Gastrocnemius medialis (tissue), 4 donors: Measurements from ENCODE around the gene MED12L.

Experiments used
- POLR2A ChIP-seq, 2 donors: fragments of 450-650 bp; IDR thresholded peaks; one replicate each; pipeline ENCODE4 v1.6.1; 2017; ENCODE audit warnings: antibody characterized with exemption in 2 of 2, mild to moderate bottlenecking in 2 of 2, moderate library complexity in 2 of 2
- TF ChIP-seq, protein P1 (sequence below), 5 experiments: fragments of 450-650 bp in 3 of 5; fragments of 200-600 bp in 2 of 5; sonication (generic) in 2 of 5; IDR thresholded peaks in 4 of 5; conservative IDR thresholded peaks in 1 of 5; 1 replicate in 4 of 5; 2 replicates in 1 of 5; pipeline ENCODE4 v1.5.1; 2016 to 2019; ENCODE audit warnings: antibody characterized with exemption in 5 of 5, mild to moderate bottlenecking in 3 of 5, moderate library complexity in 3 of 5

DNA sequence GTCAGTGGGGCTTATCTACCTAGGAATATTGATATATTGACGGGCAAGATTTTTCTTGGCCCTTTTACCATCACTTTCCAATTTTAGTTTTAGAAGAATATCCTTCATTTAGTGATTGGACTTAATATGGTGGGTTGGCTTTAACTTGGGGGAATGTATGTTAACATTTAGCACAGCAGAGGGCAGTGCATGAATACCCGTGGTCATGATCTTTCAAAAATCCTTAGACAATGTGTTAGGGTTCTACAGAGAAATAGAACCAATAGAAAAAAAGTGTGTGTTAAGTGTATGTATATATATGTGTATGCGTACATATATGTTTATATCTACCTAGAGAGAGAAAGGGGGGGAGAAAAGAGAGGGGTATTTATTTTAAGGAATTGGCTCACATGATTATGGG is 80.7 kb downstream of the MED12L start:
- TF ChIP-seq, protein P1, sequence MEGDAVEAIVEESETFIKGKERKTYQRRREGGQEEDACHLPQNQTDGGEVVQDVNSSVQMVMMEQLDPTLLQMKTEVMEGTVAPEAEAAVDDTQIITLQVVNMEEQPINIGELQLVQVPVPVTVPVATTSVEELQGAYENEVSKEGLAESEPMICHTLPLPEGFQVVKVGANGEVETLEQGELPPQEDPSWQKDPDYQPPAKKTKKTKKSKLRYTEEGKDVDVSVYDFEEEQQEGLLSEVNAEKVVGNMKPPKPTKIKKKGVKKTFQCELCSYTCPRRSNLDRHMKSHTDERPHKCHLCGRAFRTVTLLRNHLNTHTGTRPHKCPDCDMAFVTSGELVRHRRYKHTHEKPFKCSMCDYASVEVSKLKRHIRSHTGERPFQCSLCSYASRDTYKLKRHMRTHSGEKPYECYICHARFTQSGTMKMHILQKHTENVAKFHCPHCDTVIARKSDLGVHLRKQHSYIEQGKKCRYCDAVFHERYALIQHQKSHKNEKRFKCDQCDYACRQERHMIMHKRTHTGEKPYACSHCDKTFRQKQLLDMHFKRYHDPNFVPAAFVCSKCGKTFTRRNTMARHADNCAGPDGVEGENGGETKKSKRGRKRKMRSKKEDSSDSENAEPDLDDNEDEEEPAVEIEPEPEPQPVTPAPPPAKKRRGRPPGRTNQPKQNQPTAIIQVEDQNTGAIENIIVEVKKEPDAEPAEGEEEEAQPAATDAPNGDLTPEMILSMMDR (IDR thresholded peaks at IDR 0.05 in 4 of 5, conservative IDR thresholded peaks at IDR 0.05 in 1 of 5): no peak
- no peak for TF ChIP-seq POLR2A (IDR thresholded peaks at IDR 0.05)
